T-helper 9 cell (primary cell): ENCODE data around the gene MTSS2.
"Not testable (repeated sequence)": the region's sequence is repeated elsewhere in the genome, so short reads cannot be mapped to it uniquely, and the experiment has no call there.

ENCODE experiments used
- DNase-seq: peaks from one replicate; pipeline ENCODE4 v3.0.0-alpha.2; 2020

MTSS2 gene

GRCh38 chr16:70651524-70651923, 34.3 kb downstream of the MTSS2 start:
- DNase-seq = no peak

DNA sequence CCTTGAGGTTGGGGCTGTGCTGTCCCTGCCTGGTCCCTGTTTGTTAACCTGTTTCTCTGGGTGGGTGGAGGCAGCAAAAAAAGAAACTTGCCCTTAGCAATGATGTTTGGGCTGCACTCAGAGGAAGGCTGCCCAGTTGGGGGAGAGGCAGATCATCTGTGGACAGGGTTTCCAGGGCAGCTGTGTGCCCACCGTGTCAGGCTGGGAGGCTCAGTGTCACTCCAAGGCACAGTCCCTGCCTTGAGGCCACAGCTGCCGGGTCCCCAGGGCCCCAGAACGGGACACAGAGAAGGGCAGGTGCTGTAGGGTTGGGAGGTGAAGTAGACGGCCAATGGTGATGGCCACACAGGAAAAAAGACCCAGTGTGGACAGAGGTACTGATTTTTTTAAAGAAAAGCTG, 35.6 kb downstream of the MTSS2 start:
- DNase-seq = no peak

GRCh38 chr16:70649300-70649699, 36.6 kb downstream of the MTSS2 start:
- no peak for DNase-seq

GRCh38 chr16:70648606-70649005, 37.2 kb downstream of the MTSS2 start:
- no peak for DNase-seq

DNA sequence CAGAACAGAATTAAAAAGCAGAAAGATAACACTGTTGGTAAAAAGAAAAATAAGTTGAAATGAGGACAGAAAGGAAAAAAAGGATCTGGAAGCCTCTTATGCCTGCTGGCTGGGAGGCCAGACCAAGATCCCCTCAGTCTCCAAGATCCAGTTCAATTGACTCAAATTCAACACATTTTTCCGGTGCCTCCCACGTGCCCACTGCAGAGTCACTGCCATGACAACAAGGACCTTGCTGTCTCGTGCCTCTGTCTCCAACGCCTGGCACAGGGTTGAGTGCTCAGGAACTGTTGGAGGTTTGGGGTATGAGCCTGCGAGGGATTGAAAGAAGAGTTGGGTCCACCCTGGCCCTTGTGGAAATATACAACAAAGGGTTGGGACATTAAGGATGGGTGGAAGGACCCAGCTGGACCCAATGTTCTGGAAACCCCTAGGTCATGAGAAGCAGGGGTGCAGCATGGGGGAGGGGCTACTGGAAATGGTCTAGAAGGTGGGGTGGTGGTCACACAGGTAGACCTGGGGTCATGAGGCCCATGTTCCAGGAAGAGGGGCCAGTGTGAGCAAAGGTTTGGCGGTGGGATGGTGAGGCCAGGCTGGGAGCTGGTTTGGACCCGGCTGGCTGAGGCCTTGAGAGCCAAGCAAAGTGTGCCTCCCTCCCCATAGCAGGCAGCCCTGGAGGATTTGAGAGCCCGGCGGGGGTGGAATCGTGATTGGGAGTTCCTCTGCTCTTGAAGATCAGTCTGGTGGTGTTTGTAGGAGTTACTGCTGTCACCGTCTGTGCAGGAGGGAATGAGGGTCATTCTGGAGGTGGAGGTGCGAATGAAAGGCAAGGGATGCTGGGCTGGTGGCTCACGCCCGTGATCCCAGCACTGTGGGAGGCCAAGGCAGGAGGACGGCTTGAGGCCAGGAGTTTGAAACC, 38.2 kb downstream of the MTSS2 start:
- no peak for DNase-seq

DNA sequence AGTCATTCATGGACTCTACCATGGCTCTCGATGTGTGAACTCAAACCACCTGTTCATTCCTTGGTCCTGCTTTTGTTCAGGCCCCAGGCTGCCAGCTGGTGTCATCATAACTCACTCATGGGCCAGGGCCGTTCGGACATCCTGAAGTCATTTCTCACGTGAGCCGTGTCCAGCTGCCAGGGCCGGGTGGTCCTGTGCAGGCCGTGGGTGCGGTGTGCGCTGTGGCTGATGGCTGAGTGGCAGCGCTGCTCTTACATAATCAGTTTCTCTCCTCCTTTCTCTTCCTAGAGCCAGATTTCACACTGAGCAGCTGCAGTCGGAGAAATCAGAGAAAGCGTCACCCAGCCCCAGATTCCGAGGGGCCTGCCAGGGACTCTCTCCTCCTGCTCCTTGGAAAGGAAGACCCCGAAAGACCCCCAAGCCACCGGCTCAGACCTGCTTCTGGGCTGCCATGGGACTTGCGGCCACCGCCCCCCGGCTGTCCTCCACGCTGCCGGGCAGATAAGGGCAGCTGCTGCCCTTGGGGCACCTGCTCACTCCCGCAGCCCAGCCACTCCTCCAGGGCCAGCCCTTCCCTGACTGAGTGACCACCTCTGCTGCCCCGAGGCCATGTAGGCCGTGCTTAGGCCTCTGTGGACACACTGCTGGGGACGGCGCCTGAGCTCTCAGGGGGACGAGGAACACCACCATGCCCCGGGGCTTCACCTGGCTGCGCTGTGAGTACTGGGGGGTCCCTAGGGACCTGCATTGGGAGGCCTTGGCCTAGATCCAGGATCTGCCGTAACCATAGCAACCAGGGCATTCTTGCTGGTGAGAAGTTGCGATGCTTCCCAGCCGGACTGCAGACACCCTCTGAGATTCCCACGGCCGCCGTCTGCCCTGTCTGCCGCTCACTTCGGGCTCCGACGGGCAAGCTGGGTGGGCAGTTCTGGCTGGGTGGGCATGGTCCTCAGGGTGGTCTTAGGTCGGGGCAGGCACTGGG, 39.3 kb downstream of the MTSS2 start, which contains the start of gene IL34:
Gene IL34 (plus strand): TSS at position 300 of the 982 bp plus-strand sequence. CDS start 389 bp downstream, at position 689.
- no peak for DNase-seq

GRCh38 chr16:70644763-70645597, 40.9 kb downstream of the MTSS2 start:
- no peak for DNase-seq

GRCh38 chr16:70643264-70643663, 42.6 kb downstream of the MTSS2 start:
- DNase-seq = not testable (repeated sequence)

DNA sequence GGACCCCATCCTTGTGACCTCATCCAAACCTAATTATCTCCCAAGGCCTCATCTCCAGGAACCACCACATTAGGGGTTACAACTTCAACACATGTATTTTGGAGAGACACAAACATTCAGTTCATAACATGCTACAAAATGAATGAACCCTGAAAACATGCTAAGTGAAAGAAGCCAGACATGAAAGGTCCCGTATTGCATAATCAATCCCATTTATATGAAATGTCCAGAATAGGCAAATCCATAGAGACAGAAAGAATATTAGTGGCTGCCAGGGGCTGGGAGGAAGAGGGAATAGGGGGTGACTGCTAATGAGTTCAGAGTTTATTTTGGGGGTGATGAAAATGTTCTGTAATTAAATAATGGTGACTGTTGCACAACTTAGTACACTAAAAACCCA, 43.2 kb downstream of the MTSS2 start:
- no peak for DNase-seq

- no peak for DNase-seq
Observed at GRCh38 chr16:70638814-70639792, 46.8 kb downstream of the MTSS2 start.
